Diencephalon (tissue), 1 donor: Measurements from ENCODE around the gene CERS5. TPM values are rescaled to one million over a fixed set of nuclear protein-coding genes. Genes with fewer than 3 reads are reported as not detected.

Source experiments
- total RNA-seq: library from RNA; depleted of rRNA; stranded (reverse); fragments of >200 nt; gene quantifications from one replicate; pipeline ENCODE4 v1.2.3, GENCODE V29; 2014

The CERS5 gene
- 88.8 TPM for total RNA-seq

GRCh38 chr12:50167049-50167828 lies at the start of gene CERS5:
TSS of gene CERS5 (minus strand) at chr12:50167369. CDS start at chr12:50167297, 72 bp downstream.

DNA sequence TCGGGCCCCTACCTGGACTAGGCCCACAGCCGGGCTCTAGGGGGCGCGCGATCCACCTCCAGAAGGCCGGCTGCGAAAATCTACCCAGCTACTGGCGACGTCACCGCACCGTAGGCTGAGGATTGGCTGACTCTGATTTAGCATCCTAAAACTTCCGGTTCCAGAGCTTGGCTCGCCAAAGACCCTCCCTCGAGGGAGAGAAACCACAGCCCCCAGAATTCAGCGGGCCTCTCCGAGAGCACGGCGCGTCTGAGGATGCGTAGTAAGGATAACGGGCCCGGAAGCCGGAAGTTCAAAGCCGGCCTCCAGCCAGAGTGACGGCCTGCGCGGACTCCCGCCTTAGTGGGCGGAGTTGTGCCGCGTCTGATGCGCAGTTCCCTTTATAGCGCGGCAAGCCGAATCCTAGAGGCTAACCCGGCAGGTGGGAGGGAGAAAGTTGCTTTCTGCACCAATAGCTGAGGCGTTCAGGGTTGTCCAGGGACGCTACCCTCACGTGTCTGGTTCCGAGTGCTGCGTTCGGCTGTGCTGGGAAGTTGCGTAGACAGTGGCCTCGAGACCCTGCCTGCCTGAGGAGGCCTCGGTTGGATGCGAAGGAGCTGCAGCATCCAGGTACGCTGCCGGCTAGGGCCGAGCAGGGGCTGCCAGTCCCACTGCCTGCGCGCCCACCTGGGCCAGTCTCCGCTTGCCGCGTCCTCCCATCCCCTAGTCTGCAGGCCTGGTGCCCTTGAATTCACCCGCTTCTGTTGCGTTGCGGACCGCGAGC lies 55.3 kb downstream of the CERS5 start, which contains the start of gene COX14:
COX14 (plus strand) TSS at position 544 of the 763 bp plus-strand sequence. CDS start 7,808 bp downstream, outside the sequence.

GRCh38 chr12:50103767-50104321 lies 63.3 kb downstream of the CERS5 start, which contains the start of gene GPD1:
TSS of gene GPD1 (plus strand) at chr12:50104008. CDS start at chr12:50104051, 43 bp downstream.

GRCh38 chr12:50084775-50085614 lies 82.2 kb downstream of the CERS5 start, which contains the start of gene SMARCD1:
TSS of gene SMARCD1 (plus strand) at chr12:50085342. CDS start at chr12:50085370, 28 bp downstream.

Other genes starting within 250 kb of the CERS5 start
- not detected for gene AQP2, start 216.6 kb downstream of the CERS5 start, total RNA-seq
- gene AQP5, start 205.5 kb downstream of the CERS5 start, total RNA-seq = 0.92 TPM
- 0.46 TPM for gene AQP6, start 194.4 kb downstream of the CERS5 start, total RNA-seq
- gene RACGAP1, start 141.9 kb downstream of the CERS5 start, total RNA-seq = 37.8 TPM
- 31.1 TPM for gene ASIC1, start 109.8 kb downstream of the CERS5 start, total RNA-seq
- gene SMARCD1, start 82.0 kb downstream of the CERS5 start, total RNA-seq = 50.3 TPM
- 12.2 TPM for gene GPD1, start 63.4 kb downstream of the CERS5 start, total RNA-seq
- 24.5 TPM for gene COX14, start 55.1 kb downstream of the CERS5 start, total RNA-seq
- 22.8 TPM for gene LIMA1, start 116.2 kb upstream of the CERS5 start, total RNA-seq
- gene FAM186A, start 229.2 kb upstream of the CERS5 start, total RNA-seq = not detected
- gene LARP4, start 233.5 kb upstream of the CERS5 start, total RNA-seq = 67.4 TPM